IMR-90 (cell line): Measurements from ENCODE around the gene OR1M1. TPM values are rescaled to one million over a fixed set of nuclear protein-coding genes. Genes with fewer than 3 reads are reported as not detected.

Experiments used
- ATAC-seq: fragments of 200-7000 bp; cut with Tn5 transposase; 2 replicates; pipeline ENCODE4 v1.9.1; 2020; ENCODE audit warnings: low read depth, mild to moderate bottlenecking, moderate library complexity
- BruUV-seq: library from RNA; stranded (reverse); fragments of 400-500 nt; replicated peaks from 2 replicates; lab custom pipeline; 2021; lab: Mats Ljungman, UMichigan
- CTCF ChIA-PET: fragments of 300-600 bp; formaldehyde crosslinking; extraction: SDS; loops from one replicate; lab custom pipeline; 2021; ENCODE audit warnings: antibody characterized with exemption; lab: Yijun Ruan, JAX
- POLR2A ChIA-PET: fragments of 300-600 bp; sonication (Branson Sonifier 250); formaldehyde crosslinking; loops from one replicate; lab custom pipeline; 2022; ENCODE audit warnings: antibody characterized with exemption; ENCODE audit not compliant: unreplicated experiment; lab: Charles Lee
- DNase-seq: peaks from one replicate; pipeline ENCODE4 v3.0.0; 2013
- H2AFZ ChIP-seq: replicated peaks from 2 replicates; pipeline ENCODE3; 2013; ENCODE audit warnings: low read length, mild to moderate bottlenecking; ENCODE audit not compliant: poor library complexity
- H2AK5ac ChIP-seq: 2 replicates; pipeline ENCODE4 v1.6.1; 2013; ENCODE audit warnings: low read depth, low read length, inconsistent platforms
- H2AK9ac ChIP-seq: replicated peaks from 2 replicates; pipeline ENCODE3; 2013; ENCODE audit warnings: mild to moderate bottlenecking, low read depth, low read length, moderate library complexity; ENCODE audit not compliant: poor library complexity
- H2BK120ac ChIP-seq: 2 replicates; pipeline ENCODE4 v1.6.1; 2013; ENCODE audit warnings: low read depth, low read length, inconsistent platforms
- H2BK15ac ChIP-seq: 3 replicates; pipeline ENCODE4 v1.6.1; 2013; ENCODE audit warnings: low read depth, low read length, inconsistent platforms
- H2BK20ac ChIP-seq: 2 replicates; pipeline ENCODE4 v1.6.1; 2013; ENCODE audit warnings: low read depth, mild to moderate bottlenecking, inconsistent platforms, low read length, moderate library complexity
- H2BK5ac ChIP-seq: 2 replicates; pipeline ENCODE4 v1.6.1; 2013; ENCODE audit warnings: mild to moderate bottlenecking, low read depth, low read length, inconsistent platforms; ENCODE audit not compliant: poor library complexity, severe bottlenecking
- H3K14ac ChIP-seq: replicated peaks from 2 replicates; pipeline ENCODE4 v1.6.1; 2013; ENCODE audit warnings: low read depth, low read length, inconsistent platforms
- H3K18ac ChIP-seq: 2 replicates; pipeline ENCODE4 v1.6.1; 2013; ENCODE audit warnings: low read depth, low read length, control low read depth
- H3K23ac ChIP-seq: 2 replicates; pipeline ENCODE4 v1.6.1; 2013; ENCODE audit warnings: low read depth, low read length, inconsistent platforms
- H3K27ac ChIP-seq: 2 replicates; pipeline ENCODE4 v1.5.1; 2013; ENCODE audit warnings: mild to moderate bottlenecking, control low read depth, low read length; ENCODE audit not compliant: insufficient read depth
- H3K27me3 ChIP-seq: 2 replicates; pipeline ENCODE4 v1.6.1; 2013; ENCODE audit warnings: low read length; ENCODE audit not compliant: control insufficient read depth, insufficient read depth
- H3K36me3 ChIP-seq: 2 replicates; pipeline ENCODE4 v1.6.1; 2013; ENCODE audit warnings: low read length, mixed read lengths; ENCODE audit not compliant: control insufficient read depth, insufficient read depth
- H3K4ac ChIP-seq: 2 replicates; pipeline ENCODE4 v1.6.1; 2013; ENCODE audit warnings: low read depth, low read length, inconsistent platforms
- H3K4me1 ChIP-seq: 2 replicates; pipeline ENCODE4 v1.6.1; 2013; ENCODE audit warnings: low read length, mixed read lengths; ENCODE audit not compliant: control insufficient read depth, insufficient read depth
- H3K4me2 ChIP-seq: 2 replicates; pipeline ENCODE4 v1.6.1; 2013; ENCODE audit warnings: low read depth, mild to moderate bottlenecking, control low read depth, low read length, moderate library complexity
- H3K4me3 ChIP-seq: 2 replicates; pipeline ENCODE4 v1.5.1; 2013; ENCODE audit warnings: low read depth, mild to moderate bottlenecking, control low read depth, low read length, moderate library complexity; ENCODE audit not compliant: insufficient read depth
- H3K56ac ChIP-seq: 2 replicates; pipeline ENCODE4 v1.6.1; 2013; ENCODE audit warnings: low read length, inconsistent platforms; ENCODE audit not compliant: insufficient read depth; ENCODE audit errors: extremely low read depth
- H3K79me1 ChIP-seq, 2 experiments: 2 replicates each; pipeline ENCODE4 v1.6.1; 2013; ENCODE audit warnings: low read length in 2 of 2, inconsistent platforms in 1 of 2, low read depth in 1 of 2
- H3K9ac ChIP-seq: 2 replicates; pipeline ENCODE4 v1.6.1; 2013; ENCODE audit warnings: low read depth, low read length, control low read depth
- H3K9me1 ChIP-seq: 2 replicates; pipeline ENCODE4 v1.6.1; 2013; ENCODE audit warnings: low read length, inconsistent platforms; ENCODE audit not compliant: insufficient read depth
- H3K9me3 ChIP-seq: 2 replicates; pipeline ENCODE4 v1.6.1; 2013; ENCODE audit warnings: low read length; ENCODE audit not compliant: control insufficient read depth, insufficient read depth
- H4K20me1 ChIP-seq: 2 replicates; pipeline ENCODE4 v1.6.1; 2013; ENCODE audit warnings: low read length, inconsistent platforms; ENCODE audit not compliant: insufficient read depth
- H4K5ac ChIP-seq: 2 replicates; pipeline ENCODE4 v1.6.1; 2013; ENCODE audit warnings: mild to moderate bottlenecking, low read depth, low read length, control low read depth
- H4K8ac ChIP-seq, 2 experiments: 2 replicates each; pipeline ENCODE4 v1.6.1; 2013; ENCODE audit warnings: low read depth in 2 of 2, low read length in 2 of 2, control low read depth in 1 of 2, inconsistent platforms in 1 of 2
- H4K91ac ChIP-seq: 2 replicates; pipeline ENCODE4 v1.6.1; 2013; ENCODE audit warnings: low read depth, low read length, inconsistent platforms; ENCODE audit not compliant: insufficient read depth
- CEBPB ChIP-seq: IDR thresholded peaks from 2 replicates; pipeline ENCODE4 v1.6.1; 2012; ENCODE audit warnings: low read depth, low read length, improper control_type of control experiment
- CTCF ChIP-seq: conservative IDR thresholded peaks from 2 replicates; pipeline ENCODE4 v1.5.1; 2012; ENCODE audit warnings: mild to moderate bottlenecking, low read depth, low read length, improper control_type of control experiment
- ELK1 ChIP-seq: fragments of 150-350 bp; IDR thresholded peaks from 2 replicates; pipeline ENCODE4 v1.6.1; 2016; ENCODE audit warnings: low read depth, mild to moderate bottlenecking, low read length, moderate library complexity, borderline replicate concordance
- MAFK ChIP-seq: IDR thresholded peaks from 2 replicates; pipeline ENCODE4 v1.6.1; 2012; ENCODE audit warnings: low read depth, low read length, improper control_type of control experiment
- POLR2A ChIP-seq: IDR thresholded peaks from 2 replicates; pipeline ENCODE4 v1.6.1; 2012; ENCODE audit warnings: mild to moderate bottlenecking, low read depth, low read length
- SMC3 ChIP-seq: fragments of 150-350 bp; IDR thresholded peaks from 2 replicates; pipeline ENCODE4 v1.6.1; 2016; ENCODE audit warnings: low read depth, mild to moderate bottlenecking, antibody characterized with exemption, low read length, moderate library complexity
- WGBS, 2 experiments: methylation state at CpG; one replicate each; pipeline versions ENCODE4 v1.1.5 to v1.1.7; 2013; ENCODE audit warnings: missing lambda C conversion rate in 2 of 2; ENCODE audit not compliant: insufficient read length in 1 of 2; ENCODE audit errors: extremely low coverage in 2 of 2; 5-methylcytosine and 5-hydroxymethylcytosine counted together
- dilution Hi-C: fragments of 300-500 bp; cut with HindIII; formaldehyde crosslinking; loops from one replicate; pipeline ENCODE4 v1.14.3; 2018; ENCODE audit warnings: low sequenced_read_pairs; ENCODE audit not compliant: unreplicated experiment
- in situ Hi-C: fragments of 300-500 bp; cut with MboI; formaldehyde crosslinking; loops from 3 replicates; pipeline ENCODE4 v1.14.3; 2019; ENCODE audit warnings: low sequenced_read_pairs, inconsistent platforms, mixed read lengths
- intact Hi-C: fragments of 100-400 bp; cut with micrococcal nuclease; formaldehyde crosslinking; loops from 2 replicates; pipeline ENCODE4 v1.10.0; 2022
- polyA plus RNA-seq, 3 experiments: library from polyadenylated mRNA; depleted of rRNA; stranded (reverse); fragments of >200 nt; gene quantifications; 2 replicates each; pipeline ENCODE4 v1.2.3, GENCODE V29; 2012; ENCODE audit warnings: low replicate concordance in 1 of 3
- total RNA-seq: library from RNA; depleted of rRNA; stranded (reverse); fragments of >200 nt; gene quantifications from 2 replicates; pipeline ENCODE4 v1.2.3, GENCODE V29; 2012

OR1M1 gene
- total and polyA plus RNA-seq, 2 of the 4 experiments (the other 2 are of a cell fraction) = not detected

- H2AK5ac ChIP-seq = no peak overlapping the region
- no peak overlapping the region for H3K14ac ChIP-seq
- H2AK9ac ChIP-seq = no peak overlapping the region
- no peak overlapping the region for H3K4ac ChIP-seq
- no peak overlapping the region for H4K8ac ChIP-seq
- no peak overlapping the region for H3K4me2 ChIP-seq
- H2BK15ac ChIP-seq = no peak overlapping the region
- no TSS peak for BruUV-seq
- in situ Hi-C loops (no loop called here), intact Hi-C loops (no loop called here), dilution Hi-C loops (no loop called here)
- peaks cover 27% of the 10 kb centered on the region for H3K9me3 ChIP-seq
- ATAC-seq (no peak), DNase-seq (no peak)
- no peak overlapping the region for H2BK5ac ChIP-seq
- WGBS, 2 experiments = no CpG with 5 or more reads among the region's 5 CpGs
- H2BK120ac ChIP-seq = no peak overlapping the region
- no peaks in the 10 kb centered on the region for H3K9me1 ChIP-seq
- H3K36me3 ChIP-seq = no peaks in the 10 kb centered on the region
- ChIA-PET CTCF (no interaction called here), POLR2A (no interaction called here)
- no peaks in the 10 kb centered on the region for H3K79me1 ChIP-seq
- H4K5ac ChIP-seq = no peak overlapping the region
- no peak overlapping the region for H3K18ac ChIP-seq
- H4K20me1 ChIP-seq = no peaks in the 10 kb centered on the region
- TF ChIP-seq MAFK = no peak
- no peak for TF ChIP-seq ELK1
- no peak for TF ChIP-seq POLR2A
- TF ChIP-seq CEBPB = no peak
- TF ChIP-seq CTCF = no peak
- TF ChIP-seq SMC3 = no peak
- no peak overlapping the region for H4K91ac ChIP-seq
- H2AFZ ChIP-seq = no peak overlapping the region
- H3K27me3 ChIP-seq = no peaks in the 10 kb centered on the region
- H3K4me1 ChIP-seq = no peaks in the 10 kb centered on the region
- no peak overlapping the region for H3K4me3 ChIP-seq
- no peak overlapping the region for H3K27ac ChIP-seq
- H2BK20ac ChIP-seq = no peak overlapping the region
- H3K9ac ChIP-seq = no peak overlapping the region
- no peak overlapping the region for H3K23ac ChIP-seq
- no peak overlapping the region for H3K56ac ChIP-seq
Measured at GRCh38 chr19:9039728-9040127, 47.1 kb upstream of the OR1M1 start.
